ENCODE measurements around the gene IRF2. TPM values are rescaled to one million over a fixed set of nuclear protein-coding genes. Genes with fewer than 3 reads are reported as not detected.

IRF2 gene
- total RNA-seq, 2 experiments from 2014 or later: 11.4 to 14.9 TPM

GRCh38 chr4:184402740-184403383 is 71.5 kb downstream of the IRF2 start:
- DNase-seq (no peak), ATAC-seq (ENCODE audit: poor library complexity) (no peak)
- no peaks in the 10 kb centered on the region for H3K27me3 Mint-ChIP-seq
- H3K36me3 ChIP-seq (ENCODE audit: insufficient read depth, low read length): peaks cover 95% of the 10 kb centered on the region
- H3K36me3 Mint-ChIP-seq (ENCODE audit: low read depth): peaks cover 94% of the 10 kb centered on the region
- POLR2A ChIA-PET: no interaction called here
- intact Hi-C loops (cut with DNase I, micrococcal nuclease): no loop called here
- CTCF ChIA-PET: no interaction called here
- no peaks in the 10 kb centered on the region for H3K9me3 Mint-ChIP-seq
- no peaks in the 10 kb centered on the region for H3K9me3 ChIP-seq (ENCODE audit: control insufficient read depth in 1 of 2, insufficient read depth in 1 of 2, low read length in 2 of 2)
- H3K4me3 Mint-ChIP-seq: no peak overlapping the region
- no peak overlapping the region for H3K4me3 ChIP-seq (ENCODE audit: low read length)
- peak overlapping the region; percentile 22 for H3K27ac Mint-ChIP-seq
- no peaks in the 10 kb centered on the region for H3K27me3 ChIP-seq (ENCODE audit: control insufficient read depth in 1 of 2, insufficient read depth in 2 of 2, low read length in 2 of 2)
- peaks cover 9% of the 10 kb centered on the region for H3K4me1 ChIP-seq (ENCODE audit: insufficient read depth, low read length)
- peaks cover 1% of the 10 kb centered on the region for H3K4me1 Mint-ChIP-seq (ENCODE audit: low read depth)
- no peak overlapping the region for H3K27ac ChIP-seq (ENCODE audit: low read depth in 1 of 2, low read length in 2 of 2)
- no peak for TF ChIP-seq CTCF (IDR thresholded peaks at IDR 0.05)

- Histone ChIP-seq H3K36me3 (ENCODE audit: insufficient read depth, low read length) (peaks cover 95% of the 10 kb centered on the region), H3K9me3 (ENCODE audit: control insufficient read depth in 1 of 2, insufficient read depth in 1 of 2, low read length in 2 of 2) (no peaks in the 10 kb centered on the region), H3K4me1 (ENCODE audit: insufficient read depth, low read length) (peaks cover 5% of the 10 kb centered on the region), H3K4me3 (ENCODE audit: low read length) (no peak overlapping the region), H3K27ac (ENCODE audit: low read depth in 1 of 2, low read length in 2 of 2) (no peak overlapping the region), H3K27me3 (ENCODE audit: control insufficient read depth in 1 of 2, insufficient read depth in 2 of 2, low read length in 2 of 2) (no peaks in the 10 kb centered on the region)
- CTCF ChIA-PET: no interaction called here
- Mint-ChIP-seq H3K9me3 (no peaks in the 10 kb centered on the region), H3K4me1 (ENCODE audit: low read depth) (no peaks in the 10 kb centered on the region), H3K27ac (no peak overlapping the region), H3K36me3 (ENCODE audit: low read depth) (peaks cover 94% of the 10 kb centered on the region), H3K4me3 (no peak overlapping the region), H3K27me3 (no peaks in the 10 kb centered on the region)
- POLR2A ChIA-PET: interaction anchor here (0.5 kb wide), 1 partner anchor 171 kb away, joined by 4 read pairs; no protein-coding TSS in a partner anchor
- DNase-seq (no peak), ATAC-seq (ENCODE audit: poor library complexity) (no peak)
- intact Hi-C loops (cut with DNase I, micrococcal nuclease): no loop called here
- TF ChIP-seq CTCF (IDR thresholded peaks at IDR 0.05): no peak
Observed at GRCh38 chr4:184402239-184402638, 72.1 kb downstream of the IRF2 start.

GRCh38 chr4:184401397-184402171 is 72.8 kb downstream of the IRF2 start:
- Mint-ChIP-seq H3K36me3 (ENCODE audit: low read depth) (peaks cover 94% of the 10 kb centered on the region), H3K27ac (no peak overlapping the region), H3K9me3 (no peaks in the 10 kb centered on the region), H3K27me3 (no peaks in the 10 kb centered on the region), H3K4me1 (ENCODE audit: low read depth) (no peaks in the 10 kb centered on the region), H3K4me3 (no peak overlapping the region)
- Histone ChIP-seq H3K27ac (ENCODE audit: low read depth in 1 of 2, low read length in 2 of 2) (no peak overlapping the region), H3K27me3 (ENCODE audit: control insufficient read depth in 1 of 2, insufficient read depth in 2 of 2, low read length in 2 of 2) (no peaks in the 10 kb centered on the region), H3K36me3 (ENCODE audit: insufficient read depth, low read length) (peaks cover 95% of the 10 kb centered on the region), H3K4me3 (ENCODE audit: low read length) (no peak overlapping the region), H3K9me3 (ENCODE audit: control insufficient read depth in 1 of 2, insufficient read depth in 1 of 2, low read length in 2 of 2) (no peaks in the 10 kb centered on the region), H3K4me1 (ENCODE audit: insufficient read depth, low read length) (peaks cover 8% of the 10 kb centered on the region)
- ChIA-PET POLR2A (interaction anchor here (0.5 kb wide), 1 partner anchor 170 kb away, joined by 4 read pairs; no protein-coding TSS in a partner anchor), CTCF (no interaction called here)
- ATAC-seq (ENCODE audit: poor library complexity) (no peak), DNase-seq (no peak)
- TF ChIP-seq CTCF (IDR thresholded peaks at IDR 0.05): no peak
- intact Hi-C loops (cut with DNase I, micrococcal nuclease): no loop called here
